Uterus (tissue), 2 donors: ENCODE data around the gene CEACAM3.

Source experiments
- POLR2A ChIP-seq, 2 donors: fragments of 450-650 bp; IDR thresholded peaks; one replicate each; pipeline ENCODE4 v1.6.1; 2016; ENCODE audit warnings: antibody characterized with exemption in 2 of 2, mild to moderate bottlenecking in 1 of 2, moderate library complexity in 1 of 2
- TF ChIP-seq, protein P1 (sequence below), 4 experiments: fragments of 200-600 bp in 2 of 4; fragments of 450-650 bp in 2 of 4; sonication (generic) in 2 of 4; IDR thresholded peaks; one replicate each; pipeline ENCODE4 v1.5.1; 2016 to 2019; ENCODE audit warnings: antibody characterized with exemption in 4 of 4, mild to moderate bottlenecking in 2 of 4, moderate library complexity in 1 of 4

DNA sequence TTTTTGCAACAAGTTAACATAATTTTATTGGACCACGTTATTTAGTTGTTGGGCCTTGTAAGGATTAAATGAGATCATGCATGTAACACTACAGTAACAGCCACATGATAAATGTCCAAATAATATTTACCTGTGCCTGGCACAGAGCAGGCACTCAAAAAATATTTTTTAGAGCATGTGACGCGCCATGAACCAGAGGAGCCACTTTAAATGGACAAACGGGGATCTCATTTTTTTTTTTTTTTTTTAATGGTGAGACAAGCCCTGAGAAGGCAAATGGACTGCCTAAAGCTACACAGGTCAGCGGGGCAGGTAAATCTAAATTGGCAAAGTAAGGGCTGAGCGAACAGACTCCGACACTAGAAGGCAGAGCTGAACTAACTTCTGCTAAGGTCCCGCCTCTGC, 62.8 kb downstream of the CEACAM3 start:
- TF ChIP-seq, protein P1, sequence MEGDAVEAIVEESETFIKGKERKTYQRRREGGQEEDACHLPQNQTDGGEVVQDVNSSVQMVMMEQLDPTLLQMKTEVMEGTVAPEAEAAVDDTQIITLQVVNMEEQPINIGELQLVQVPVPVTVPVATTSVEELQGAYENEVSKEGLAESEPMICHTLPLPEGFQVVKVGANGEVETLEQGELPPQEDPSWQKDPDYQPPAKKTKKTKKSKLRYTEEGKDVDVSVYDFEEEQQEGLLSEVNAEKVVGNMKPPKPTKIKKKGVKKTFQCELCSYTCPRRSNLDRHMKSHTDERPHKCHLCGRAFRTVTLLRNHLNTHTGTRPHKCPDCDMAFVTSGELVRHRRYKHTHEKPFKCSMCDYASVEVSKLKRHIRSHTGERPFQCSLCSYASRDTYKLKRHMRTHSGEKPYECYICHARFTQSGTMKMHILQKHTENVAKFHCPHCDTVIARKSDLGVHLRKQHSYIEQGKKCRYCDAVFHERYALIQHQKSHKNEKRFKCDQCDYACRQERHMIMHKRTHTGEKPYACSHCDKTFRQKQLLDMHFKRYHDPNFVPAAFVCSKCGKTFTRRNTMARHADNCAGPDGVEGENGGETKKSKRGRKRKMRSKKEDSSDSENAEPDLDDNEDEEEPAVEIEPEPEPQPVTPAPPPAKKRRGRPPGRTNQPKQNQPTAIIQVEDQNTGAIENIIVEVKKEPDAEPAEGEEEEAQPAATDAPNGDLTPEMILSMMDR (IDR thresholded peaks at IDR 0.05): no peak
- TF ChIP-seq POLR2A (IDR thresholded peaks at IDR 0.05): no peak
